Lower leg skin (tissue), 4 donors: ENCODE measurements around the gene KCNK4. TPM values are rescaled to one million over a fixed set of nuclear protein-coding genes. Genes with fewer than 3 reads are reported as not detected.

Experiments
- DNase-seq, 2 donors: peaks; one replicate each; pipeline ENCODE4 v3.0.0-alpha.2; 2019; ENCODE audit warnings: low spot score in 2 of 2
- H3K4me3 ChIP-seq: fragments of 200-600 bp; sonication (generic); 2 replicates; pipeline ENCODE4 v1.5.1; 2017; ENCODE audit warnings: mild to moderate bottlenecking, low read depth; ENCODE audit not compliant: poor library complexity, severe bottlenecking
- POLR2A ChIP-seq, 2 donors: fragments of 450-650 bp; IDR thresholded peaks; one replicate each; pipeline ENCODE4 v1.6.1; 2016 to 2017; ENCODE audit warnings: antibody characterized with exemption in 2 of 2, mild to moderate bottlenecking in 1 of 2, moderate library complexity in 1 of 2
- WGBS, 2 donors: methylation state at CpG; one replicate each; pipeline ENCODE4 v1.1.5; 2018; 5-methylcytosine and 5-hydroxymethylcytosine counted together
- intact Hi-C: fragments of 100-400 bp; cut with DNase I; formaldehyde crosslinking; loops from one replicate; pipeline ENCODE4 v1.15.0; 2023; ENCODE audit warnings: low total_unique reads
- total RNA-seq, 4 donors: library from RNA; depleted of rRNA; stranded (reverse); fragments of >200 nt; gene quantifications; one replicate each; pipeline ENCODE4 v1.1.0, GENCODE V29; 2016
- TF ChIP-seq, protein P1 (sequence below), 3 donors: fragments of 450-650 bp; IDR thresholded peaks; one replicate each; pipeline ENCODE4 v1.5.1; 2016; ENCODE audit warnings: antibody characterized with exemption in 3 of 3, mild to moderate bottlenecking in 3 of 3, moderate library complexity in 2 of 3

The KCNK4 gene
- total RNA-seq, 4 donors from 2014 or later, result not detected

DNA sequence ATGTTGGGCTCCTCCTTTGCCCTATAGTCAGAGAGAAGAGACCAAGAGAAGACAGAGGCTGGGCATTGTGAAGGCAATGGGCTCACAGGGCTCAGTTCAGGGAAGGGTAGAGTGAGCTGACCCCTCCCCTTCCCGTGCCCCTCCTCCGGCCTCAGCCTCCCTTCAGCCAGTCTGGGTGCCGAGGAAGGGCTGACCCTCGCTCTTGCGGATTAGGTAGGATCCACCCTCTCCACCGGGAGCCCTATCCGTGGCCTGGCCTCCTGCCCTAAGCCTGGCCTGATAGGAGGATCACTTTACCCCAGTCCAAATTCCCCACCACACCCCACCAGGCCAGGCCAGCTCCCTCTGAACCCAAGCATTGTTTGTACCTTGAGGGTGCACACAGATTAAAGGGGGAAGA, 42.5 kb upstream of the KCNK4 start:
- no peak overlapping the region for H3K4me3 ChIP-seq
- TF ChIP-seq, protein P1, sequence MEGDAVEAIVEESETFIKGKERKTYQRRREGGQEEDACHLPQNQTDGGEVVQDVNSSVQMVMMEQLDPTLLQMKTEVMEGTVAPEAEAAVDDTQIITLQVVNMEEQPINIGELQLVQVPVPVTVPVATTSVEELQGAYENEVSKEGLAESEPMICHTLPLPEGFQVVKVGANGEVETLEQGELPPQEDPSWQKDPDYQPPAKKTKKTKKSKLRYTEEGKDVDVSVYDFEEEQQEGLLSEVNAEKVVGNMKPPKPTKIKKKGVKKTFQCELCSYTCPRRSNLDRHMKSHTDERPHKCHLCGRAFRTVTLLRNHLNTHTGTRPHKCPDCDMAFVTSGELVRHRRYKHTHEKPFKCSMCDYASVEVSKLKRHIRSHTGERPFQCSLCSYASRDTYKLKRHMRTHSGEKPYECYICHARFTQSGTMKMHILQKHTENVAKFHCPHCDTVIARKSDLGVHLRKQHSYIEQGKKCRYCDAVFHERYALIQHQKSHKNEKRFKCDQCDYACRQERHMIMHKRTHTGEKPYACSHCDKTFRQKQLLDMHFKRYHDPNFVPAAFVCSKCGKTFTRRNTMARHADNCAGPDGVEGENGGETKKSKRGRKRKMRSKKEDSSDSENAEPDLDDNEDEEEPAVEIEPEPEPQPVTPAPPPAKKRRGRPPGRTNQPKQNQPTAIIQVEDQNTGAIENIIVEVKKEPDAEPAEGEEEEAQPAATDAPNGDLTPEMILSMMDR (IDR thresholded peaks at IDR 0.05), result no peak
- no peak for TF ChIP-seq POLR2A (IDR thresholded peaks at IDR 0.05)
- no peak for DNase-seq
- WGBS, 2 donors, result 56 to 84% methylated on average over 6 to 7 of the region's 7 CpGs
- intact Hi-C loops, result no loop called here

DNA sequence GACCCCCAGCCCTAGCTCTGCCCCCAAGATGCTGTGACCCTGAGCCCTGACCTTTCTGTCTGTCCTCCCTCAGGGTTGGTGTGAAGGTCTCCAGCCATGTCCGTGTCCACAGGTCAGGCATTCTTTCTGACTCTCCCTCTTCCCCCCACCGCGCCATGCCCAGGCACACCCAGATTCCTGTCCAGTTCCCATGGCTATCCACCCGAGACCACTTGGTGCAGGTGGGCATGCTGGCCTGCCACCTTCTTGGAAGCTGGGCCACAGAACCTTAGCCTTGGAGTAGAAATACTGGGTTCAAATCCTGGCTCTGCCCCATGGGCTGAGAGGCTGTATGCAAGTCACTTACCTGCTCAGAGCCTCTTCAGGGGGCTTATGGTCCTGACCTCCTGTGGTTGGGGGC, 42.1 kb upstream of the KCNK4 start:
- DNase-seq, result no peak
- no peak for TF ChIP-seq POLR2A (IDR thresholded peaks at IDR 0.05)
- TF ChIP-seq, protein P1 (IDR thresholded peaks at IDR 0.05), result no peak
- WGBS, 2 donors, result 92 to 97% methylated on average over 4 of the region's 4 CpGs
- intact Hi-C loops, result no loop called here
- no peak overlapping the region for H3K4me3 ChIP-seq

DNA sequence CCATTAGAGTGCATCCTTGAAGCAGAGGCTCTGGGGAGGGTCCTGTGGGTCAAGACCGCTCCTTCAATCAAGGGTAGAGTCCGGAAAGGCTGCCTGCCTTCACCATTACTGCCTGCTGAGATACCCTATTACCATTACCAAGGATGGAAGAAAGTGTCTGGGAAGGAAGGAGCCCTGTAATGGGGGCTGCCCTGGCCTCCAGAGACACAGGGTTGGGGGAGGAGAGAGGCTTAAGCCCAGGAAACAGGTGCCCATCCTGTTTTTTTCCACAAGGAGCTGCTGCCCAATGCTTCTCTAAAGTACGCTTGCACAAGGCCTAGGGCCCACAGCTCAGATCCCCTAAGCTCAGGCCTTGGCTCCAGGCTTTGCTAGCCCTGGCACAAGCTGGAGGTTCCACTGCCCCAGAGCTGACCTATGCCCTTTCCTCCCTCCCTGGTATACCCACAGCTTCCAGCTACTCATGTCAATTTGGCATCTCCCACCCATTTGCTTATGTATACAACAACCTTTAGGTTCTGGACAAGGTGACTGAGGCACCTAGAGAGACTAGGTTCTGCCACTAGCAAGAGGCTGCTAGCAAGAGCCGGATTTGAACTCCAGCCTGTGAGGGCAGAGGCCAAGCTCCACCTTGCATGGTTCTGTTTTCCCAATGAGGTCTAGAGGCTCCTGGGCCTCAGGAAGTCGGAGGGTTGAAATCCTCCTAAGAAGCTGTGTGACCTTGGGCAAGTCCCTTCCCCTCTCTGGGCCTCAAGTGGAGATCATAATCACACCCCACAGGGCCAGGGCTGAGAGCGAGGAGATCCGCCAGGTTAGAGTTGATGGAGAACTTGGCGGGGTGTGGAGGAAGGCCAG, 41.3 kb upstream of the KCNK4 start:
- no peak for TF ChIP-seq POLR2A (IDR thresholded peaks at IDR 0.05)
- TF ChIP-seq, protein P1 (IDR thresholded peaks at IDR 0.05), result no peak
- intact Hi-C loops, result no loop called here
- DNase-seq, result no peak
- WGBS, 2 donors, result 86 to 91% methylated on average over 8 of the region's 8 CpGs
- no peak overlapping the region for H3K4me3 ChIP-seq

DNA sequence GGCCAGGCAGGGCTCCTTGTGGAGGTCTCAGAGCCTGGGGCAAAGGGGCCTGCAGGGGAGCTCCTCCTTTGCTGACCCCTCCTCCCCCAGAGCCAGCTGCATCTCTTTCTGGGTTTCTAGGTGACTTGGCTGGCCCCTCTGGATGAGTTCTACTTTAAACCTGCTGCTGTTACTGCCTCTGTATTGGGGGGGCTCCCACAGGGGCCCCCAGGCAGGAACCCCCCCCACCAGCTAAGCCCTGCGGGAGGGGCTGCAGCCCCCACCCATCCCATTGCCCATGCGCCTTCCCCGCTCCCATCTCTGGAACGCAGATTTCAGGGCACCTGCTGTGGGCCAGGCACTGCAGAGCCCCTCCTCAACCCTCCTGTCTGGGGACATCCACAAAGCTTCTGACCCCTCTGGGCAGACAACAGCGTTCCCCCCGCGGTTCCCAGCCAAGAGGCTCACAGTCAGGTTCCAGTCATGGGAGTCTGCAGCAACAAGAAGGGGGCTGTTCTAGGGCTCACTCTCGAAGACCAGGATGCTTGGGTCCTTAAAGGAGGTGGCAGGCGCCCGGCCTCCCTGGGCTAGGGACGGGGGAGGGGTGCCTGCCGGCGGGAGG, 40.6 kb upstream of the KCNK4 start:
- no peak for TF ChIP-seq POLR2A (IDR thresholded peaks at IDR 0.05)
- TF ChIP-seq, protein P1 (IDR thresholded peaks at IDR 0.05), result no peak
- H3K4me3 ChIP-seq, result no peak overlapping the region
- DNase-seq, result no peak
- intact Hi-C loops, result no loop called here
- 19% methylated on average over 11 to 12 of the region's 13 CpGs for WGBS, 2 donors

DNA sequence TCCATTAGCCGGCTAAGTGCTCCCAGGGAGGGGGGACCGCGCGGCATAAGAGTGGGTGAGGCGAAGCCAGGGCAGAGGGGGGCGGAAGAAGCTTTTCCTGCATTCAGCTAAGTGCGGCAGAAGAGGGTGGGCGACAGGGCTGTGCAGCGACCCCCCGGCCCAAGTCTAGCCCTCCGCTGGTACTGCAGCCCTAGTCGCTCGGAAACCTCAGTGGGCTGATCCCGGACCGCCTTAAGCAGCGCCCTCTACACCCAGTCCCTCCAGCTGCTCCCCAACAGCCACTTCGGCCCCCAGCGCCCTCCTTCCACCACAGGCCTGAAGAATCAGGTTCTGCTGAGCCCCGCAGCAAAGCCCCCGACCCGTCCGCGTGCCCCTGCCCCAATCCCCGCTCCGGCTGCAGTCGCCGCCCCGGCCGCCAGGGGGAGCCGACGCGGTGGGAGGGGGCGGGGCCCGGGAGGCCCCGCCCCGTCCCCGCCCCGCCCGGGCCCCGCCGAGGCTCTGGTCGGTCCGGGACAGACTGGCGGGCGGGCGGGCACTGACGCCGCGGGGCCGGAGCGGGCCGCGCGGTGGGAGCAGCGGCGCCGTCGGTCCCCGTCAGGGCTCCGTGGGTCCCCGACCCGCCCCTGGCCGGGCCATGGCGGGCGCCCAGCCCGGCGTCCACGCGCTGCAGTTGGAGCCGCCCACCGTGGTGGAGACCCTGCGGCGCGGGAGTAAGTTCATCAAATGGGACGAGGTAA, 39.9 kb upstream of the KCNK4 start, which contains the start of gene PLCB3:
Gene PLCB3 (plus strand): TSS at position 515 of the 737 bp plus-strand sequence. CDS start 120 bp downstream, at position 635.
- intact Hi-C loops, result no loop called here
- peak within 1 kb of the TSS; percentile 55 for H3K4me3 ChIP-seq
- WGBS, 2 donors, result 0 to 1% methylated on average over 20 to 57 of the region's 75 CpGs
- DNase-seq, result no peak
- TF ChIP-seq POLR2A (IDR thresholded peaks at IDR 0.05), result no peak
- TF ChIP-seq, protein P1 (IDR thresholded peaks at IDR 0.05), result peak in 1 of 3 donors; percentile 28
